Middle frontal gyrus (tissue), 1 donor: ENCODE data around the gene RNF144A.
A peak's percentile ranks its signal among the peaks of the same experiment; 100 is the strongest.

Experiments
- DNase-seq: peaks from one replicate; pipeline ENCODE4 v3.0.0-alpha.2; 2015; ENCODE audit warnings: low spot score; ENCODE audit errors: extremely low spot score

Gene RNF144A

DNA sequence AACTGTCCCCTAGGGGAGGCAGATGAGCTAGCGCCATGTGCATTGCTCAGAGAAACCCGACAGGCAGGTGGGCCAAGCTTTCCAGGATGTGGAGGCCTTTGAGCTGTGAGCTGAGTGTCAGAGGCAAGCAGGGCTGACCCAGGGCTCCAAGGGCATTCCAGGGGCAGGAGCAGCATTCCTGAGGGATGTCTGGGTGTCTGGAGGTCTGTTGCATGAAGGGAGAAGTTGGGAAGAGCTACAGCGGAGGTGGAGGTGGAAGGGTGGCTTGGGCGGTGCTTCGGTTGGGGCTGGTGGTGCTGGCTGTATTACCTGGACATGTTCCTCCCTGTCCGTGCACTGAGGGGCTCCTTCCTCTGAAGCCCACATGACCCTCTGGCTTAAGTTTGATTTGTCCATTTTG, 102.8 kb downstream of the RNF144A start:
- DNase-seq: no peak

DNA sequence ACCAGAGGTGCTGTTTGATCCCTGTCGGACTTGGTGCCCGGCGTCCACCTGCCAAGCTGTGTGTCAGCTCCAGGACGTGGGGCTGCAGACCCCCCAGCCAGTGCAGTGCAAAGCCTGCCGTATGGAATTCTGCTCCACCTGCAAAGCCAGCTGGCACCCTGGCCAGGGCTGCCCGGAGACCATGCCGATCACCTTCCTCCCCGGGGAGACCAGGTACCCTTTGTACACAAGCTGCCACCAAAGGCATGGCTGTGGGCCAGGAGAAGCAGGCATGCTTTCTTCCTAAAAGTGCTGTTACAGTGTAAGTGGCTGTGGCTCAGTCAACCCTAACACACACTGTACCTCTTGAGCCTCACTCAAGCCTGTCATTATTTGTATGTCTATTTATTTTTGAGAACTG, 103.3 kb downstream of the RNF144A start:
- DNase-seq: no peak

DNA sequence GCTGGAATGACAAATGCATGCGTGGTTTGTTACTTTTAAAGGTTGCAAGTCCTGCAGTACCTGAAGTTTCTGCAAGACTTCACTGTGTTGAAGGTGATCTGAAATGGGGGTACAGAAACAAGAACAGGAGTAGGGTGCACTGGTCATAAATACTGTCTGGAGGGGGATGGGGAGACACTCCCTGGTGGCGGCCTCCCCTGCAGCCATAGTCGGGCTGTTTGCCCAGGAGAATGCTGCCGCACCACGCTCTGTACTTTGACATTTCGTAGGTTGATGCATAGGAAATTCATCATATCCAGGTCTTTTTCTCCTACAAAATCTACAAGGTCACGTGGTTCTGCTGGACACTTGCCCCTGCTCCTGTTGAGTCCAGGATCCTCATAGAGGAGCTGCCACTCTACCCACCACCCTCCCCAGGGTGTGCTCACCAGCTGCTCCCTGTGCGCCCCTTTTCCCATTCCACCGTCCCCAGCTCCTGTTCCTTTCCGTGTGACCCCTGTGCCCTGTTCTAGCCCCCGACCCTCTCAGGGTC, 103.8 kb downstream of the RNF144A start:
- no peak for DNase-seq

DNA sequence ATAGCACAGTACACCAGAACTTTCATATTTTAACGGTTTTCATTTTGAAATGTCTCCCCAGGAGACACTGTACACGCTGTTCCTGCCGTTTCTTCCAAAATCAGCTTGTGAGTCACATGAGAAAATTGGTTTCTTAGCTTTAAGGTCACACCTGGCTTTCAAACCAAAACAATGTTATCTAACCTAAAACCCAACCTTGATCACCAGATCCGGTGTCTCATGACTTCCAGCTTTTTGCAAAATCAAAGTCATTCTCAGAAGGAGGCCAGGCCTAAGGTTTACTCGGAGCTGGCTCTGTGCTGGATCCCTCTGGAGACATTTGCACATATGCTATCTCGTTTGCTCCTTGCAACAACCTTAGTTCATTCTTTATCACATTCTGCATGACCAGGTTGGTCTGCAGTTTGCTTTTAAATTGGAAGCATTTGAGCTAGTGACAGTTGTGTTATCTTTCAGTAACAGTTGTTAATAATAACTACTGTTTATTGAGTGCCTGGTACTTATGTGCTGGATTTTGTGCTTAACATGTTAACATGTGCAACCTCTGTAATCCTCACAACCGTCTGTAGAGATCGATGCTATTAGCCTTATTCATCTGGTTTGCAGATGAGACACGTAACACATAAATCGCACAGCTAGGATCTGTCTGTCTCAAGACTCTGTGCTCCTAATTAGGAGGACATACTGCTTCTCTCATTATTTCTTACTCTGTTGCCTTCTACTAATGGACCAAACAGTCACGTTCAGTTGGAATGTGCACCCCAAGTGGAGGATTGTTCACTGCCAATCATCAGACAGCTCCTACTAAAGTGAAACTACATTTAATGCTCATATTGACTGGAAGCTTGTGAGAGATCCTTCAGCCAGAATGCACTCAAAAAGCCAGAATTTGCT, 105.5 kb downstream of the RNF144A start:
- DNase-seq: no peak

DNA sequence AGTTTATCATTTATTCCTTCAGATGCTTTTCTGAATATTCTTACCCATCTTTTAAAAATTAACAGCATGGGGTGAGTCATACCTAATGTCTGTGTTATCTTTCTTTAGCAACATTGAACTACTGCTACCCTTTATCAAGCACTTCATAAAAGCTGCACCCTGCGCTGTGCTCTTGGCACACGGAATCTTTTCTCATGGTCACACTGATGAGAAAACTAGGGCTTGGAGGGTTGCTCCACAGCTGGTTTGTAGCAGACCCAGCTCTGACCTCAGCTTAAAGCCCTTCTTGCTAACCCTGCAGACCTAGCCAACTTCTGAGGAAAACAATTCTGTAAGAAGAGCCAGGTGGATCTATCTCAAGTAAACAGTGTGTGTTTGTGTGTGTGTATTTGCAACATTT, 106.3 kb downstream of the RNF144A start:
- DNase-seq: no peak

DNA sequence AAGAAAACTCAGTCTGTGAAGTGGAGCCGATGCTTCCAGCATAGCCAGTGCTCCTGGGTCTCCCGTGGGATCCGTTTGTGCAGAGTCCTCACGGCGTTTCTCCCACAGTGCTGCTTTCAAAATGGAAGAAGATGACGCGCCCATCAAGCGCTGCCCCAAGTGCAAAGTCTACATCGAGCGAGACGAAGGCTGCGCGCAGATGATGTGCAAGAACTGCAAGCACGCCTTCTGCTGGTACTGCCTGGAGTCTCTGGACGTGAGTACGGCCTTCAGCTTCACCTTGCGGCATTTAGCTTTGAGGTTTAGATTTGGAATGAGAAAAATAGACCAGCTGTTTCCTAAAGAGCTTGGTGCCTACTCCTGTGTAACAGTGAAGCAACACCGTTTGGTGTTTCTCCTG, 107.0 kb downstream of the RNF144A start:
- no peak for DNase-seq

DNA sequence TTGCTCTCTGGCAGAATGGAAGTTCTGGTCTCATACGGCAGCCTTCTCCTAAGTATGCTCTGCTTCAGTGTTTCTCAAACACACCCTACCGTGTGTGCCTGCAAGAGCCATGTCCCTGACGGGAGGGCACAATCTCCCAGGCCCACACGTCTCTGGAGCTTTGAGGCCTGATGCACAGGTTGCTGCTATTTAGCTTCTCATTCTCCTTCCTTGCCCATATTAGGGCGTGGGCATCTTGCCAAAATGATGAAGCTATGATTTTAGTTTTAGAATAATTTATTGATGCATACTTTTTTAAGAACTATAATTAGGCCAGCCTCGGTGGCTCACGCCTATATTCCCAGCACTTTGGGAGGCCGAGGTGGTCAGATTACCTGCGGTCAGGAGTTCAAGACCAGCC, 107.9 kb downstream of the RNF144A start:
- no peak for DNase-seq

DNA sequence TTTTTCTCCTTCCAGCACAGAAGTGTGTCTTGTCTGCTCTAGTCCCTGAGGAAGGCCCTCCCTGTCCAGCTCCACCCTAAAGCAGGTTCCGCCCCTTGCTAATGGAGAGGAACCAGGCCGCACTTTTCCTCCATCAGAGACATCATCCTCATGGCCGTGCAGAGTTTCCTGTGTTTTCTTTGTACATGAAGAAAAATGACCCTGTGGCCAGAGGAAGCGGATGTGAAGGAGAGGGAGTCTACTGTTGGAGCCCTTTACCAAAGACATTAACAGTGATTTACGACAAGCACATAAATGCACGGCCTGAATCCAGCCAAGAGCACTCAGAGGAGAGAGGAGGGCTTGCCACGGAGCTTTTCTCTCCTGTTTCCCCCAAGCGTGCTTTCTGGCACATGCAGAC, 109.5 kb downstream of the RNF144A start:
- DNase-seq: no peak

DNA sequence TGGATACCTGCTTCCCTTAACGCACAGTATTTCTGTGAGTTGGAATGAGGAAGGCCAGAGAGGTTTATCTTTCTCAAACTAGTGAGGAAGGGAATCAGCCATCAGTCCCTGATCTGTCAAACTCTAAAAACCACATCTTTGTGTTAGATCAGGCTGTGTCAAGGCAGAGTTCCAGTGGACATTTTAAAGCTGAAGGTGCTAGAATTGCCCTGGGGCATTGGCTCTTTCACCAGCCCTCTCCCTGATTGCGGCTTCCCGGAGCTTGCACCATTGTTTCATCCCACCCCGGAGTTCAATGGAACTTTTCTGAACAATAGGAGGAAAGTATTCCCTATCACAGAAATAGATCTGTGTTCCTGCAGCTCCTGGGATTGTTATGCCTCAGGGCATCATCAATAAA, 110.2 kb downstream of the RNF144A start:
- no peak for DNase-seq

DNA sequence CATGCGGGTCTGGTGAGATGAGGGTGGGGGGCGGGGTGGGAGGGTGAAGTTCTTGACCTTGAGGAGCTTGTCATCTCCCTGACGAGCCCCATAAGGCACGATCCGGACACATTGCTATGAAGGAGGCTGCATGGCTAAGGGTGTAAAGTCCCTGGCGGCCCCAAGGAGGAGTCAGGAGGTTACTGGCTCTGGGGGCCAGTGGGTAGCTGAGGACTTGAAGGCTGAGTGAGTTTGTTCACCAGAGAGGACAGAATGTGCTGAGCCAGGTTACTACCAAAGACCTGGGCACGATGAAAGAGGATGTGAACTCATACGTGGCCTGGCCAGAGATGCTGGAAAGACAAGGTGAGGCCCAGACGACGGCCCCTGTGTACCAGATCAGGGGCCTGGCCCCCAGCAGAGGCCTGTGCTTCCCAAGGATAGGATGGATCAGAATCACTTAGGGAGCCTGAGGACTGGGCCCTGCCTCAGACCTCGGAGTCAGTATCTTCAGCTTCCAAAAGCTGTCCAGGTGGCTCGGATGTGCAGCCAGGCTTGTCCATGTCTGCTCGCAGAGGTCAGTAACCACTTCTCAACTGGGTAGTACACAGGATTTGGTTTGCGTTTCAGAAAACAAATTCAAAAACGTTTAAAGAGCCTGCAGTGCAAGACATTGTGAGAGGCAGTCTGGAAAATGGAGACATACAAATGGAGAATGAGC, 110.9 kb downstream of the RNF144A start:
- DNase-seq: no peak

DNA sequence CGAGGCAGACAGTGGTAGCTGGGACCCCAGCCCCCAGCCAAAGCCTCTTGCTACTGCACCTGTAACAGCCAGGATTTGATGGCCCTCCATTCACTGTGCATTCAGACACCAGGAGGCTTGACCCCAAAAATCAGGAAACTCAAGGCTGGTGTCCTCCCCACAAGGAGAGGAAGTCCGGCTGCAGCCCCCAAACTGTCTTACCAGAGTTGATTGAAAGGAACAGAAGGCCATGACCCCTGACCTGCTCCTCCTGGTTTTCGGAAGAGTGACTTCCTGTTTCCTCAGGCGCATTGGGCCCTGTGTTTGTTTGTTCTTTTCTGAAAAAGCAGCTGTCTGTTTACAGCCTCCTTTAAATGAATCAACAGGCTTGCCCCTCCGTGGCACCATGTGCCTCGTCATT, 111.6 kb downstream of the RNF144A start:
- DNase-seq: no peak

DNA sequence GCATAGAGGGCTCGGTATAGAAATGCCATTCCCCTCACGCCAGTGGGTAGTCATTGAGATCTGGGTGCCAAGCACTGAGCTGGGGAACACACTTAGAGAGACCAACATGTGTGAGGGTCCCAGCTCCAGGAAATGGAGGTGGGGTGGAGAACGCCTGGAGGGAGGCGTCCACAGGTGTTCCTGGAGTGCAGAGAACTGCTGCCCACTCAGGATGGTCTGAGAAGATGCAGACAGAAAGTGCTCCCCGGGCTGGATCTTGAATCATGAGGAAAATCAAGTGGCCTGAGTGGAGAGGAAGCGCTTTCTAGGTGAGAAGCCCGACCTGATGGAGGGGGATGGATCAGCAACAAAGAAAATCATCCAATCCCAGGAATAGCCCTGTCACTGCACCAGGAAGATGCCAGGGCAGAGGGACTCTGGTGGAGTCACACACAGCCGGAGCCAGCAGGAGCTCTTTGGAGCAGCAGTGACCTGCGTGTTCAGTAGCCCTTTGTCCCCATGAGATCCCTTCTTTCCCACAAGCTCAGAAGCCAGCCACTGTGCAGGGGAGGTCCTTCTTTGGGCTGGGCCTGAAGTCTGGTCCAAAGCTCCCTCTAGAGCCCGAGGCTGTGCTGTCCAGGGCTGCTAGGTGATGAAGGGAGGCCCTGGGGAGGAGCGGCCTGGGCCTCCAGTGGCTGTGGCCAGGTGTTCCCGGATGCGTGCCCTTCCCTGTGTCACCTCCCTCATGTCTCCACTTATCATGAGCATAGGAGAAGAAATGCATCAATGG, 112.3 kb downstream of the RNF144A start:
- DNase-seq: no peak

DNA sequence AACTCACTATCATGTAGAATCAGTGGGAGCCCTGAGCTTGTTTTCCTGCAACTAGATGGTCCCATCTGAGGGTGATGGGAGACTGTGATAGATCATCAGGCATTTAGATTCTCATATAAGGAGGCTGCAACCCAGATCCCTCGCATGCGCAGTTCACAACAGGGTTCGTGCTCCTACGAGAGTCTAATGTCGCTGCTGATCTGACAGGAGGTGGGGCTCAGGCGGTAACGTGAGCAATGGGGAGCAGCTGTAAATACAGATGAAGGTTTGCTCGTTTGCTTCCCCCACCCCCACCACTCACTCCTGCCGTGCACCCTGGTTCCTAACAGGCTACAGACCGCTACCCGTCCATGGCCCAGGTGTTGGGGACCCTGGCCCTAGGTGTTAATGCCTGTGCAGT, 113.6 kb downstream of the RNF144A start:
- no peak for DNase-seq

DNA sequence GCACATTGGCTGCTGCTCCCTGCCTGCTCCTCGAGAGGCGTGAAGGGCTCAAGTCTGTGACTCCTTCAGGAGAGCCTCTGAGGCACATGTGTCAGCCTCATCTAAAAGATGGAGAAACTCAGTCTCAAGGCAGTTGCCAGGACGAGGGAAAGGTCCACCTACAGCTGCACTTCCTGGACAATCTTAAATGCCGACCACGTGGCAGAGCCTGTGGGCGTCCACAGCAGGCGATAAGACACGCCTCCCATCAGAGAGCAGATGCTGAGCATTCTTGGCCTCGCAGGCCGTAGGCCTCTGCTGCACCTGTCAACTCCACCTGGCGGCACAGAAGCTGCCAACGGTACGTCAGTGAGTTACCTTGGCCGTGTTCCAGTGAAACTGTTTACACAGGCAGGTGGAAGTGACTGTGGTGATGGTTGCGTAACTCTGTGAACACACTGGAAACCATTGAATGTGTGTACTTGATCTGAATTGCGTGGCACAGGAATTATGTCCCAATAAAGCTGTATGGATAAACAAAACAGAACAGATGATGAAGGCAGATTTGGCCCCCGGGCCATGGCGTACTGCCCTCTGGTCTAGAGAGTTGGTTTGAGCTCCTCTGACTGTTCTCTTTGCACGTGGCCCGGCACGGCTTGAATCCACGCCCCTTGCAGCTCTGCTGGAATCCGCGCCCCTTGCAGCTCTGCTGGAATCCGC, 114.5 kb downstream of the RNF144A start:
- DNase-seq: no peak

DNA sequence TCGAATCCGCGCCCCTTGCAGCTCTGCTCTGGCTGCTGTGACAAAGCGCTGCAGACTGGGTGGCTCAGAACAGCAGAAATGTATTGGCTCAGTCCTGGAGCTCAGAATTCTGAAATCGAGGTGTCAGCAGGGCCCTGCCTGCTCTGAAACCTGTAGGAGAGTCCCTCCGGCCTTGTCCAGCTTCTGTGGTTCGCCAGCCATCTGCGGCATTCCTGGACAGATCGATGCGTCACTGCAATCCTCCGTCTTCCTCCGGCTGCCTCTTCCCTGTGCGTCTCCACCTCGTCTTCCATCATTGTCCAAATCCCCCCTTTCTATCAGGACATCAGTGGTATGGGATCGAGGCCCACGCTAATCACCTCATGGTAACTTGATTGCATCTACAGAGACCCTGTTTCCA, 115.2 kb downstream of the RNF144A start:
- no peak for DNase-seq

DNA sequence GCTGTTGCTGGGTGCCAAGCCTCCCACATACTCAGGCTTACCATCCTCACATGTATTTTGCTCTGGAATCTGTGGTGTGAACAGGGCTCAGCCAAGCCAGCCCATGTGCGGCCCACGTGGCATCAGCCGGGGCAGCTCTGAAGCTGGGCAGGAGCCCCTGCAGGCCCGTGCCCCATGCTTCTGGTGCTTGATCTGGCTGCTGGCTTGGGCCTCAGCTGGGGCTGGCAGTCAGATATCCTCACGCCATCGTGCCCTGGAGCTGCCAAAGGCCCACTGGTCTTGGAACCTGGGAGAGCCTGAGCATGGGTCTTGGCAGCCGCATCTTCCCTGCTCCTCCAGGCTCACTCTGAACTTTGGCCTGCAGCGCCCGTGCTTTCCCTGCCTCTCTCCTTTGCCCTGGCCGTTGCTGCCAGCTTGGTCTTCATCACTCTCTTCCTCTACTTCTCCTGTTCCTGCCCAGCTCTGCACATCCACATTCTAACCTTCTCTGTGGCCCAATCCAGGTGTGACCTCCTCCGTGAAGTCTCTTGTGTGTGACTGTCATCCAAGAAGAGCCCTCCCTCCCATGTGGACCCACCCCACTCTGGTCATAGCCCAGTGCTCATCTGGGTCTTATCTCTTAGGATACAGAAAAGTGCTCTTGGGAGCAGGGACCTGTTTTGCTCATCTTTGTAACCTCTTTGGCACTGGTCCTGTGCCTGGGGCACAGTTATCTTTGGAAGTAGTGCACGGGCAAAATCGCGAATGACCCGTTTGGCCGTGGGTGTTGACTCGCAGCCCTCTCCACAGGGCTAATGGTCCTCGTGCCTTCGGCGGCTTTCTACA, 116.1 kb downstream of the RNF144A start:
- DNase-seq: no peak

DNA sequence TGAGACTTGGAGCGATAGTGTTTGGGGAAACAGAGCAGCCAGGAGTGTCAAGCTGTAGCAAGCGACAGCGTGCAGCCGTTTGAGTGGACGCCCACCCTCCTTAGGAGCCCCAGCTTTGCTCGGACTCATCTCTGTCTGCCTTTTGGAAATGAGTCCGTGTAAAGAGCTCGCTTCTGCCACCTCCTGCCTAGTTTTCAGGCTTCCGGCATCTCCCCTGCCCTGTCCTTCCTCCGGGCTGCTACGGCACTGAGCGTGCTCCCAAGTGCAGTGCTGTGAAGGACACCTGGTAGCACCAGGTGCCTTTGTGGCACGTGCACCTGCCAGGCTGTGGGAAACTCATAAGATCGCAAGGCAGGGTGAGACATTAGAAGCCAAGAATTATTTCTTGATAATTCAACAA, 117.1 kb downstream of the RNF144A start:
- no peak for DNase-seq

DNA sequence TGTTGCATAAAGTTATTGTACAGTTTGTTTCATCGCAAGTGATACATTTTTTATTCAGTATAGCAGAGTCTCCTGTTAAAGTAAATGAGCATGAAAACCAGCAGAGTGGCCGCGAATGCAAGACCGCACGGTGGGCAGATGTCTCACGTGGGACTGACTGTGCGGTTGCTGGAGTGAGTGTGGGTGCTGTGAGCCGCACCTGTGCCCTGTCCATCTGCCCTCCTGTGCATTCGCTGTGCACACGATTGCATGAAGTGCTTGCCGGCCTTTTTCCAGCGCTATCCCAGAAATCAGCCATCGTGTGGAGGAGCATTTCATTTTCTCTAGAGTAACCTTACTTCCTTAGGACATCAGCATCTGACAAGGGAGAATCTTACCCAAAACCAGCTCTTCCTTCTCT, 118.7 kb downstream of the RNF144A start:
- DNase-seq: no peak

DNA sequence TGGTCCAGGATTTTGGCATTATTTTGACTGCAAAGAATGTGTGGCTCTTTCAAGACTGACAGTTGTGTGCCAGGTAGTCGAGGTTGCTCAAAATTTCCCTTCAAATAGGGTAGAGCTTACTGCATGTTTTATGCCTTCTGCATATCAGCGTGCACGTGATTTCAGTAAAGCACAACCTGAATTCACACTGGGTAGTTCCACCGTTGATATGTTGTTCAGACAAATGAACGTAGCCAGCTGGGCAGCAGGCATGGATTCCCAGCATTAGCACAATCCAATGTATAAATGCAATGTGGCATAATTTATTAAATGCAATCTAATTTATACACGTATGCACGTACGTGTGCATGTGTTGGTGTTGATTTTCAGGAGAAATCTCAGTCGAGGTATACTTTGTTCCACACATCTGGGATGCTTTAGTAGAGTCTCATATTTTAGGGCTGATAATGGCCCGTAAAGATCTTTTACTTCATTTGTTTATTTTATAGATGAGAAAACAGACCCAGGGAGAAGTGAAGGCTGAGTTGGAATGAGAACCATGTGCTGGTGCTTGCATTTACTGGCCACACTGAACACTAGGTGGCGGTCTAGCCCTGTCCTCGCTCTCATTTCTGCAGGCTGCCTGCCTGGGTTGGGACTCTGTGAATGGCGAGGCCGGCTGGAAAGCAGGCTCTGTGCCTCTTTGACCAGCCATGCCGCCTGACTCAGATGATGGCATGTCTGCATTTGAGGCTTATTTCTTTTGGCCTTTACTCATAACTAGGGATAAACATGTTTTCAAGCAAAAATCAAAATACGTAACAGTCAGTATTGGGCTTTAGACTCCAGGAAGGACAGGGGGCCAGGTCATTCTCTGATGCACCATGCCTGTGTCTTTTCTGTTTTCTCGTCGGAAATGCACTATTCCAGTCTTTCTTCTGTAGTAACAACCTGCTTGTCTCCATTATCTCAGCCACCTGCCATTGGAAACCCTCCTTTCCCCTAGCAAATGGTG, 120.4 kb downstream of the RNF144A start:
- DNase-seq: peak; percentile 60
